Stimulated activated CD4-positive, alpha-beta T cell treated with anti-CD3 and anti-CD28 coated beads, Interleukin-1b, Interleukin-23, amount 100 ng/mL, for 48 hours (primary cell): ENCODE results near the gene HSBP1.

Experiments used
- DNase-seq: peaks from one replicate; pipeline ENCODE4 v3.0.0-alpha.2; 2020

Gene HSBP1

GRCh38 chr16:83807710-83808572 lies at the start of gene HSBP1:
TSS of gene HSBP1 (plus strand) at chr16:83807978. CDS start at chr16:83808077, 99 bp downstream.
- peak; percentile 94 for DNase-seq

- no peak for DNase-seq
Observed at GRCh38 chr16:83762141-83762991, 45.4 kb upstream of the HSBP1 start.

- DNase-seq, result no peak
Observed at GRCh38 chr16:83762992-83763358, 44.8 kb upstream of the HSBP1 start.

- DNase-seq, result no peak
Observed at GRCh38 chr16:83768986-83769385, 38.8 kb upstream of the HSBP1 start.

- no peak for DNase-seq
Observed at GRCh38 chr16:83769397-83770008, 38.3 kb upstream of the HSBP1 start.

GRCh38 chr16:83771306-83771942 lies 36.4 kb upstream of the HSBP1 start:
- DNase-seq, result no peak

GRCh38 chr16:83772806-83773205 lies 35.0 kb upstream of the HSBP1 start:
- DNase-seq, result no peak

GRCh38 chr16:83774066-83774465 lies 33.7 kb upstream of the HSBP1 start:
- DNase-seq, result no peak

GRCh38 chr16:83776944-83777343 lies 30.8 kb upstream of the HSBP1 start:
- DNase-seq, result no peak

- DNase-seq, result no peak
Observed at GRCh38 chr16:83779886-83780285, 27.9 kb upstream of the HSBP1 start.

GRCh38 chr16:83785455-83785854 lies 22.3 kb upstream of the HSBP1 start:
- DNase-seq, result no peak

- no peak for DNase-seq
Observed at GRCh38 chr16:83789642-83790401, 18.0 kb upstream of the HSBP1 start.

- no peak for DNase-seq
Observed at GRCh38 chr16:83791916-83792315, 15.9 kb upstream of the HSBP1 start.

GRCh38 chr16:83792391-83792790 lies 15.4 kb upstream of the HSBP1 start:
- DNase-seq, result no peak

- DNase-seq, result no peak
Observed at GRCh38 chr16:83793179-83793578, 14.6 kb upstream of the HSBP1 start.

GRCh38 chr16:83794860-83795554 lies 12.8 kb upstream of the HSBP1 start:
- no peak for DNase-seq

- no peak for DNase-seq
Observed at GRCh38 chr16:83797013-83797412, 10.8 kb upstream of the HSBP1 start.

GRCh38 chr16:83799336-83799735 lies 8.4 kb upstream of the HSBP1 start:
- DNase-seq, result no peak

- no peak for DNase-seq
Observed at GRCh38 chr16:83802135-83802534, 5.6 kb upstream of the HSBP1 start.

- DNase-seq, result no peak
Observed at GRCh38 chr16:83802554-83803205, 5.1 kb upstream of the HSBP1 start.

- DNase-seq, result no peak
Observed at GRCh38 chr16:83803811-83804210, 4.0 kb upstream of the HSBP1 start.
